Measurements from ENCODE around the gene ATG101.

DNA sequence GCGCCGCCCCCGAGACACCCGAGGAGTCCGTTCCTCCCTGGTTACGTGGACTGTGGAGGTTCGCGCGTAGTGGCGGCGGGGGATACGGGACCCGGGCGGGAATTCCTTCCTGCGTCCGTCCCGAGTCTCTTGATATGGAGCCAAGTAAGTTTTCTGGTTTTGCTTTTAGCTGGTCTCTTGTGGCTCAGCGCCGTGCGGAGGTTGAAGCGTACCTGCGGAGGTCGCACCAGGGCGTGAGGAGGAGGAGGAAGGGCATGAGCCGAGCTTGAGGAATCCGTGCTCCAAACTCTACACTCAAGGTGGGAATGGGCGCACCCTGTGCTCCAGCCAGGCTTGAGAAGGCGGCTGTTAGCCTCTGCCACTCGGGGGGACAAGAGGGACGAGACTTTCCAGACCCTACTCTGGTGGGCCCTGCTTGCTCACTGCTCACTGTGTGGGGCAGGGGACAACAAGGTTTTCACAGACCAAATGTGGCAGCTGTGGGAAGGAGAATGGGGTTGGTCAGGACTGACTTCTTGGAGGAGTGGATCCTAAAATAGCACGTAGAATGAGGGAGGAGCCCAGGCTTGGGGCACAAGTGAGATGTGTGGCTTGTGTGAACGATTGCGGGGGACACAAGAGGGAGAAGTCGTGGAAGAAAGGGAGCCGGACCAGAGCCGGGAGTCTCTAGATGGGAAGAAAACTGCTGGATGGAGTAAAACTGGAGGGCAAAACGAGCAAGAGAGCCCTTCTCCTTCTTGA, 577 bp downstream of the ATG101 start:
- no peak for TF ChIP-seq POLR2A (IDR thresholded peaks at IDR 0.05)
- TF ChIP-seq, protein P1, sequence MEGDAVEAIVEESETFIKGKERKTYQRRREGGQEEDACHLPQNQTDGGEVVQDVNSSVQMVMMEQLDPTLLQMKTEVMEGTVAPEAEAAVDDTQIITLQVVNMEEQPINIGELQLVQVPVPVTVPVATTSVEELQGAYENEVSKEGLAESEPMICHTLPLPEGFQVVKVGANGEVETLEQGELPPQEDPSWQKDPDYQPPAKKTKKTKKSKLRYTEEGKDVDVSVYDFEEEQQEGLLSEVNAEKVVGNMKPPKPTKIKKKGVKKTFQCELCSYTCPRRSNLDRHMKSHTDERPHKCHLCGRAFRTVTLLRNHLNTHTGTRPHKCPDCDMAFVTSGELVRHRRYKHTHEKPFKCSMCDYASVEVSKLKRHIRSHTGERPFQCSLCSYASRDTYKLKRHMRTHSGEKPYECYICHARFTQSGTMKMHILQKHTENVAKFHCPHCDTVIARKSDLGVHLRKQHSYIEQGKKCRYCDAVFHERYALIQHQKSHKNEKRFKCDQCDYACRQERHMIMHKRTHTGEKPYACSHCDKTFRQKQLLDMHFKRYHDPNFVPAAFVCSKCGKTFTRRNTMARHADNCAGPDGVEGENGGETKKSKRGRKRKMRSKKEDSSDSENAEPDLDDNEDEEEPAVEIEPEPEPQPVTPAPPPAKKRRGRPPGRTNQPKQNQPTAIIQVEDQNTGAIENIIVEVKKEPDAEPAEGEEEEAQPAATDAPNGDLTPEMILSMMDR (IDR thresholded peaks at IDR 0.05), result no peak

Data from uterus (tissue), 2 donors.